Cardiac septum (tissue), 1 donor: ENCODE data around the gene SEC23B. TPM values are rescaled to one million over a fixed set of nuclear protein-coding genes. Genes with fewer than 3 reads are reported as not detected.
"Not testable (repeated sequence)": the region's sequence is repeated elsewhere in the genome, so short reads cannot be mapped to it uniquely, and the experiment has no call there.

ENCODE experiments used
- DNase-seq: peaks from one replicate; pipeline ENCODE4 v3.0.0-alpha.2; 2020; ENCODE audit warnings: low spot score
- intact Hi-C: fragments of 100-400 bp; cut with DNase I; formaldehyde crosslinking; loops from one replicate; pipeline ENCODE4 v1.14.0; 2022
- total RNA-seq: library from RNA; stranded (reverse); fragmentation: NEBNext Ultra II Directional; extraction: Animal tissue kit (Norgen Biotek cat#: 25700); gene quantifications from one replicate; pipeline ENCODE4 v1.2.1, GENCODE V29; 2021
- donor health status: DM: no; HTN: no; CAD: no.

The SEC23B gene
- total RNA-seq, 1 donor from 2014 or later = 15.4 TPM

GRCh38 chr20:18515973-18516372 lies 8.2 kb downstream of the SEC23B start:
- no peak for DNase-seq
- intact Hi-C loops = no loop called here

DNA sequence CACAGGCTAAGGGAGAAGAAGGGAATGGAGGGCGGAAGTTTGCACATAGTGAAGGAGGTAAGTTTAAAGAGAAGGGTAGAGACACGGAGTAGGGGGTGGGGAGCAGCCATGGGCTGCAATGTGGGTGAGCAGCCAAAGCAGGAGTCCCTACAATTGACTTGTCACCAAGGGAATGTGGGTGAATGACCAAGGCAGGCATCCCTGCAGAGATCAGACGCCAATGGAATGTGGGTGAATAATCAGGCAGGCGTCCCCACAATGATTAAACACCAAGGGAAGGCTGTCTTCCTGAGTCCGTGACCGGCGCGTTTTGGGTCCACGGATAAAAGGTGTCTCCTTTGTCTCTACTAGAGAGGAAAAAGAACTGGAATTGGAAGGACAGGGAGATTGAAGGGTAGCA lies 14.3 kb downstream of the SEC23B start:
- intact Hi-C loops, DNase-seq: not testable (repeated sequence)

DNA sequence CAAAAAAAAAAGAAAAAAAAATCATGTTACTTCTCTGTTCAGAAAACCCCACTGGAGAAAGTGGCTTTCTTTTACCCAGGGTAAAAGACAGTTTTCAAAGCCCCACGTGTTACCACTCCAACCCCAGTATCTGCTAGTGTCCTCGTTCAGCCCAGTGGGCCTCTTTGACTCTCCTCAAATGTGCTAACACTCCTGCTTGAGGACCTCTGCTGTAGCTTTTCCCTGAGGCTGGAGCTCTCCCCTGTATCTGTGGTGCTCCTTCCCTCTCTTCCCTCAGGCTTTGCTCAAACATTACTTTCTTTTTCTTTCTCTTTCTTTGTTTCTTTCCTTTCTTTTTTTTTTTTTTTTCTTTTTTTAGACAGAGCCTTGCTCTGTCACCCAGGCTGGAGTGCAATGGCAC lies 15.3 kb downstream of the SEC23B start:
- intact Hi-C loops = no loop called here

GRCh38 chr20:18524646-18525045 lies 16.9 kb downstream of the SEC23B start:
- no peak for DNase-seq

More for the DNA sequence above, 15.3 kb downstream of the SEC23B start:
- DNase-seq = no peak

GRCh38 chr20:18526761-18527160 lies 19.0 kb downstream of the SEC23B start:
- DNase-seq, intact Hi-C loops: not testable (repeated sequence)

More at GRCh38 chr20:18524646-18525045, 16.9 kb downstream of the SEC23B start:
- intact Hi-C loops = no loop called here

- intact Hi-C loops = no loop called here
- DNase-seq = no peak
Observed at GRCh38 chr20:18527339-18527738, 19.6 kb downstream of the SEC23B start.

DNA sequence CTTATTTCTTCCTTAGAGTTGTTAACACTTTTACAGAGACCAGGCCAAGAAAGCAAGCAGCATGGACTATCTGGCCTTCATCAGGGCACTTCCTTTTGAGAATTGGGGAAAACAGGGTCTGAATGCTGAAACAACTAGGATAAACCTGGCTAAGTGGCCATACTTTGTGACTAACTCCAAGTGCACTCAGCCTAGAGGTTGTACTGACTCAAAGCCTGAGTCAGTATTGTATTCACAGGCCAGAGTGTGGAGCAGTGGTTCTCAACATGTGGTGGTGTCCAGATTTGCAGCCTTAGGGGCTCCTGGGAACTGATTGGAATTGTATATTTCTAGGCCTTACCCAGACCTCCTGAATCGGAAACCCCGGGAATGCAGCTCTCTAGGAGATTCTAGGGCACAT lies 20.1 kb downstream of the SEC23B start:
- DNase-seq = no peak
- intact Hi-C loops = no loop called here

DNA sequence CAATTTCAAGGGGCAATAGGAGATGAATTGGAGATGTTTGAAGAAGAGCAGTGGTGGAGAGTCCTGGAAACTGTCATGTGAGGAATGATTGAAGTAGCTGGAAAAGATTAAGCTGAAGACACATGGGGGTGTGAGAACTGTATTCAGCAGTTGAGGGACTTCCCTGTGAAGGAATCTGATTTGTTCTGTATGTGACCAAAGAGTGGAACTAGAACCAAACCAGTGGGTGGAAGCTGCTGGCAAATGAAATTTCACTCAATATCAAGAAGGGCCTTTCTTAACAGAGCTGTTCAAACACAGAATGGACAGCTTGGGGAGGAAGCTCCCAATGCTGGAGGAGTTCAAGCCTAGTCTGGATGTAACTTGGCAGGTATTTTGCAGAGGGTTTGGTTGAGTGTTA lies 21.3 kb downstream of the SEC23B start:
- intact Hi-C loops = no loop called here
- no peak for DNase-seq

GRCh38 chr20:18532626-18533025 lies 24.9 kb downstream of the SEC23B start:
- intact Hi-C loops = no loop called here
- no peak for DNase-seq

GRCh38 chr20:18533491-18533890 lies 25.8 kb downstream of the SEC23B start:
- intact Hi-C loops = no loop called here
- DNase-seq = no peak

- intact Hi-C loops = no loop called here
- no peak for DNase-seq
Observed at GRCh38 chr20:18533978-18534644, 26.4 kb downstream of the SEC23B start.

DNA sequence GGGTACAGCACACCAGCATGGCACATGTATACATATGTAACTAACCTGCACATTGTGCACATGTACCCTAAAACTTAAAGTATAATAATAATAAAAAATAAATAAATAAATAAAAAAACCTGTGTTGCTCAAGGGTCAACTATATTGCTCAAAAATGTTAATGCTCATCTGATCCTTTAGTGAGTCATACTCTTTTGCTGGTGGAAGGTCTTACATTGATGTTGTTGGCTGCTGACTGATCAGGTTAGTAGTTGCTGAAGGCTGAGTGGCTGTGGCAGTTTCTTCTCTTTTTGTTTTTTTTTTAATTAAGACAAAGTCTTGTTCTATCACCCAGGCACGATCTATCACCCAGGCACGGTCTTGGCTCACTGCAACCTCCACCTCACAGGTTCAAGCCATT lies 29.9 kb downstream of the SEC23B start:
- DNase-seq = no peak
- intact Hi-C loops = no loop called here

DNA sequence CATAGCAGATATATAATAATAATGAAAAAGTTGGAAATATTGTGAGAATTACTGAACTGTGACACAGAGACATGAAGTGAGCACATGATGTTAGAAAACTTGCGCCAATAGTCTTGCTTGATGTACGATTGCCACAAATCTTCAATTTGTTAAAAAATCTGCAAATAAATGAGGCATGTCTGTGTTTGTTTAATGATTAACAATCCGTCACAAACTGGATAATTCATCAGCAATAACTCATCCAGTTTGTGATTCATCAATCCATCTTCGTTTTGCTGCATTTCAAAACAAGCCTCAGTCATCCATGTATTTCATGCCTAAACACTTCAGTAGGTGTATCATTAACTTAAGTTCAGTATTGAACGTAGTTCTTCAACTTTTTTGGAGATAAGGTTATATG lies 34.0 kb downstream of the SEC23B start:
- DNase-seq = no peak
- intact Hi-C loops = no loop called here

DNA sequence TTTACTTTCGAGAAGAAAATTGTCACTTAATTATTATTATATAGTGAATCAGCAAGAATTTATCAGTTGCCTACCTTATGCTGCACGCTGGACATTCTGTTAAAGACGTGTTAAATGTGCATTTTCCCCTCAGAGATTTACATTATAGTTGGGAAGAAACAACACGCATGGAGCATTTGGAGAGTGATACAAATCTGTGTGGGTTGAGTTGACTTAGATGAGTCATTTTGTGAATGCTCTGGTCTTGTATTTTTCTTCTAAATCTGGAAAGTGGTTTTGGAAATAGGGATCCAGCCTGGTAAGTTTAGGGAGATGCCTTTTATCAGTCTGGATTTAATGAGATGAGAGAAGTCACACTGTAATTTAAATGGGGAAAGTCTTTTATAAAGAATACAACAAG lies 35.5 kb downstream of the SEC23B start:
- intact Hi-C loops = no loop called here
- DNase-seq = no peak

- intact Hi-C loops = no loop called here
- no peak for DNase-seq
Observed at GRCh38 chr20:18543932-18544331, 36.2 kb downstream of the SEC23B start.

DNA sequence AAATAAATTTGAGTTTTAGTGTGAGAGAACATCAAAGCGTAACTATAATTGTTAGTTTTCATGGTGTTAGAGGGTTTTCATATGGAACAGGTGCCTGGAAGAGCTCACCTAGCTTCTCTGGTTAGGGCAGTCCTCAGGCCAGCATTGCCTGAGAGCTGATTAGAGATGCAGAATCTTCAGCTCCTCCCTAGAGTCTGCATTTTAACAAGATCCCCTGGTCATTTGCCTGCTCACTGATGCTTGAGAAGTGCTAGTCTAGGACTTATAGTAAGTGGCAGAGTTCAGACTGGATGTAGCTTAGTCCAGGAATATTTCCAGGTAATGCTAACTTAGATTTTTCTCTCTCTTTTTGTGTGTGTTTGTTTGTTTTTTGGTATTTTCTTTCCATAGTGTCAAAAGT lies 37.8 kb downstream of the SEC23B start:
- no peak for DNase-seq

GRCh38 chr20:18548465-18548864 lies 40.7 kb downstream of the SEC23B start:
- DNase-seq = no peak
- intact Hi-C loops = no loop called here

More for the DNA sequence above, 37.8 kb downstream of the SEC23B start:
- intact Hi-C loops = no loop called here

DNA sequence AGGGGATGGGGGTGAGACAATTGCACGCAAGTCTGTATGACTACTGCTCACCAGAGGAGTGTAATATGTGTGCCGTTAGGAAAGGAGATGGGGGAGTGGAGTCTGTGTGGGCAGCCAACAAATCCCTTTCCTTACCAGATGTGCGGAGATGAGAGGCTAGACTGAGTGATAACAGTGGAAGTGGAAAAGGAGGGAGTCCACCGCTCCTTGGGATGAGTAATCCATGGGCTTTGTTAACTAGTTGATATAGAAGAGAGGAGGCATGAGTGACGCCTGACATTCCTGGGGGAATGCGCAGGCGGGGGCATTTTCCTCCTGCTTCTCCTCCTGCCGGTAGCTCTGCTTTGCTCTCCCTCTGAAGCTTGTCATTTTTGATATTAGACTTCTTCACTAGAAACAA lies 46.0 kb downstream of the SEC23B start:
- DNase-seq = no peak
- intact Hi-C loops = no loop called here

DNA sequence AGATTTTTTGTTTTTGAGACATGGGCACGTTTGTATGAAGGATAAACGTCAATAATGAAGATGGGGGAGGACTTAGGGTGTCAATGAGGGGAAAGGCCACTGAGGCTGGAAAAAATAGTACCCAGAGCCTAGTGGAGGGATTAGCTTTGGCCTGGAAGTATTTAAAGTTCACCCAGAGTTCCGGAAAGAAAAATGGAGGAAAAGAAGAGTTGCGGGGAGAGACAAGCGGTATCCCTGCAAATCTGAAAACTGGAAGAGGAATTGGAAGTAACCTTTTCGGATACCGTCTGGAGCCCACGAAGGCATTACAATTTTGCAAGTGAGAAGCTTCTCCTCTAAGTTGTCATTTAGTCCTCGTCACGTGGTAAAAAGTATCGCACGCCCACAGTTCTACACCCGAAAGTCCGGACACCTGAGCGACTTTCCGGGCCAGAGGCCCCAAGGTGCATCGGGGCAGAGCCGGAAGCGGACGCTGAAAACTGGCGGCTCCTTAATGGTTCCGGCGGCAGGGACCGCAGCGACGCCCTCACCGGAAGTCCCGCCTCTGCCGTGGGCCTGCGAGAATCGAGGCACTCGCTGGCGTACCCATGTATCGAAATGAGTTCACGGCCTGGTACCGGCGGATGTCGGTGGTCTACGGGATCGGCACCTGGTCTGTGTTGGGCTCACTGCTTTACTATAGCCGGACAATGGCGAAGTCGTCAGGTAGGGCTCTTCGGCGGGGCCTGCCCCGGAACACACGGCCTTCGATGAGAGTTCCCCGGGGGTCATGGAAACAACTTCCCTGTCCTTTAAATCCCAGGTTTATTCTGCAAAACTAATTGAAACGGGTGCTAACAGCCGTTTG lies 59.4 kb downstream of the SEC23B start, which contains the start of gene SMIM26:
TSS of gene SMIM26 (plus strand) at position 541 of the 847 bp plus-strand sequence. CDS start at position 588, 47 bp downstream.
- intact Hi-C loops = loop anchor here (5.0 kb wide), 1 partner anchor 60 kb away; the partner anchor contains the start of gene SEC23B
- DNase-seq = peak; percentile 97

DNA sequence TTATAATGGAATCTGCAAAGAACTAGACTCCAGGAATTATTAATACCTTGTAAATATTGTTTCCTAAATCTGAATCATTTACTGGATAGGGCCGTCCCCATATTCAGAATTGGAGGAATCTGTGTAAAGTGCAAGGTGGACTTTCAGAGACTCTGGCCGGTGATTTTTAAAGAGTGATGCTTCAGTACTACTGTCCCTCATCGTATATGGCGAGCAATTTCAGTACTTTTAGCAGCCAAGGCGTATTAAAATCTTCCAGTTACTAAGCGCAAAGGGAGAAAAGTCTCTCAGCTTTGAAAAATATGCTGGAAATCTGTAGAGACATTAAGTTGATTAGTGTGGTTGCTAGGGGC lies 60.0 kb downstream of the SEC23B start:
- no peak for DNase-seq
- intact Hi-C loops = loop anchor here (5.0 kb wide), 1 partner anchor 60 kb away; the partner anchor contains the start of gene SEC23B

DNA sequence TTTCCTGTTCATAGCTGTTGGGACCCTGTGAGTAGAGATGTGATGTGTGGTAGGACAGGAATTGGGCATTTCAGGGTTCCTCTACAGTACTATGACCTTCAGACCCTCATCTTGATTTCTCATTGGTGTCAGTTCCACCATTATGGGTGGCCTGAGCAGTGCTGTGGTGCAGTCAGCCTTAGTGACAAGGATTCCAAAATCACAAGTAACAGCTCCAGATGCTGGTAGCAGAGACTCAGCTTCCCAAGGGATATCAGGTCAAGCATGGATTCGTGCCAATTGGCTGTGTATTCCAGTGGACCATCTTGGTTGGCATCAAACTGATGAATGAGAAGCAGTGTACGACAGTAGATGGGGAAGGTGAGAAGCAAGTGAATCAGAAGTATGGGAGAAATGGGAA lies 63.3 kb downstream of the SEC23B start:
- no peak for DNase-seq
- intact Hi-C loops = no loop called here
